Fibroblast of the aortic adventitia (primary cell): ENCODE measurements around the gene GOSR1. TPM values are rescaled to one million over a fixed set of nuclear protein-coding genes. Genes with fewer than 3 reads are reported as not detected.

Source experiments
- DNase-seq: peaks from one replicate; pipeline ENCODE4 v3.0.0-alpha.2; 2010; ENCODE audit warnings: low read depth
- H3K4me3 ChIP-seq: 2 replicates; pipeline ENCODE4 v1.5.1; 2011; ENCODE audit warnings: low read depth, mild to moderate bottlenecking, control low read depth, low read length, moderate library complexity
- CTCF ChIP-seq: IDR thresholded peaks from 2 replicates; pipeline ENCODE4 v1.5.1; 2011; ENCODE audit warnings: mild to moderate bottlenecking, low read length, control low read depth, inconsistent platforms; ENCODE audit not compliant: insufficient read depth
- total RNA-seq: library from RNA; depleted of rRNA; stranded (reverse); fragments of >200 nt; gene quantifications from 2 replicates; pipeline ENCODE4 v1.2.3, GENCODE V29; 2012; ENCODE audit warnings: low replicate concordance

Gene GOSR1
- total RNA-seq, 1 donor: 39.4 TPM

- no peak overlapping the region for H3K4me3 ChIP-seq
- DNase-seq: no peak
- no peak for TF ChIP-seq CTCF
These were observed 2.0 kb upstream of the GOSR1 start for GRCh38 chr17:30475206-30475605.

DNA sequence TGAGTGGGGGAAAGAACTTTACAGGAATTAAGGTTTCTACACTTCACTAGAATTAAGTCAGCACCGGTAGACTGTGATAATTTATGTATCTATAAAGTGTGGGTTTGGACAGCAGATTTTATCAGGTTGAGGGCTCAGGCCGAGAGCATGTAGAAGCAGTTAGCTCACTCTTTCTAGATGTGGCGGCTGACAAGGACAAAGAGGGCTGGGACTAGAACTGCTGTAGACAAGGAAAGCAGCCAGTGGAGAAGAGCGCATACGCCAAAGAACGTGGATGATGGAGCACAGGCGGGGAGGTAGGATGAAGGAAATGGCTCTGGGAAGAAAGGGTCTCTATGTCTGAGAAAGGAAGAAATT, 504 bp upstream of the GOSR1 start:
- no peak for TF ChIP-seq CTCF
- H3K4me3 ChIP-seq: peak overlapping the region; percentile 56
- DNase-seq: no peak

DNA sequence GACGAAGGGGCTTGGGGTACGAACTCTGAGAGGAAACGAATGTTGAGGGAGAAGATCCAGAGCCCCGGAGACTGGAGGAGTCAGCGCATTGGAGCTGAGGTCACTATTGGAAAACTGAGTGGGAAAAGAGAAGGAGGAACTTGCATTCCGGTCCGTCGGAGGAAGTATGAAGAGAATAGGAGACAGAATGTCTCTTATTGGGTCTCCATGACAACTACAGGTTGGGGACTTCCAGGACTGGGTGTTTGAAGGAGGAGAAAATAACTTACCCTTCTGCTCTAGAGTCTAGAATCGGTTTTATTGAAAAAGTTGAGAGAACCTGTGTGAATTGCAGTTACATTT, 537 bp downstream of the GOSR1 start:
- TF ChIP-seq CTCF: no peak
- DNase-seq: no peak
- peak overlapping the region; percentile 93 for H3K4me3 ChIP-seq

DNA sequence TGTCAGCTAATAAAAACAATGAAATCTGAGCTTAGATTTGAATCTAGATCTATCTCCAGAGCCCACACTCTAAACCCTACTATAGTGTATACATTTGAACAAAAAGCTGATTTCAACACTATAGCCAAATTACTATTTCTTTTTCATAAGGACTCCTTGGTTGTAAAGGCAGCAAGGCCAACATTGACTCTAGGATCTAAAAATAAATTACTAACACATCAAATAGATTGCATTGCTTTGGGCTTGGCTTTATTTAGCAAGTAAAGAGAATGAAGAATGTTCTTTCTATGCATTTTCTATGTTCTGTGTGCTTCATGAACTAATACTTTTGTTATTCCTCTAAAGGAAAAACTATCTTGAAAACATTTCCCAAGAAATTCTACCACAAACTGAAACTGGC, 5.3 kb downstream of the GOSR1 start:
- TF ChIP-seq CTCF: no peak
- no peak overlapping the region for H3K4me3 ChIP-seq
- DNase-seq: no peak

DNA sequence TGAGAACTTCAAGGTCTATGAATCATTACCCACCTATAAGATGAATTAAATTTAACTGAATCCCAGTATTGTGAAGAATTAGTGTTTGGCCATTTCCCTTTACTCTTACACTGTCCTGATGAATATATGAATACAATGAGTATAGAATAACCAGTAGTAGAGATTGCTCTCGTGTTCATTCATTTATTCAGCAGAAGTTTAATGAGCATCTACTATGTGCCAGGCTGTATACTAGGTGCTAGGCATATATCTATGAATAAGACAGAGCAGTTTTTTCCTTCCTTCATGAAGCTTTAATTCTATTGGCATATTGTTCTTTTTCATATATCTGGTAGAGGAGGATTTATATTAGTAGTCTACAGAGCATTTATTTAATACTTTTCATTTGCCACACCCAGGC, 6.0 kb downstream of the GOSR1 start:
- no peak for TF ChIP-seq CTCF
- no peak for DNase-seq
- H3K4me3 ChIP-seq: no peak overlapping the region

DNA sequence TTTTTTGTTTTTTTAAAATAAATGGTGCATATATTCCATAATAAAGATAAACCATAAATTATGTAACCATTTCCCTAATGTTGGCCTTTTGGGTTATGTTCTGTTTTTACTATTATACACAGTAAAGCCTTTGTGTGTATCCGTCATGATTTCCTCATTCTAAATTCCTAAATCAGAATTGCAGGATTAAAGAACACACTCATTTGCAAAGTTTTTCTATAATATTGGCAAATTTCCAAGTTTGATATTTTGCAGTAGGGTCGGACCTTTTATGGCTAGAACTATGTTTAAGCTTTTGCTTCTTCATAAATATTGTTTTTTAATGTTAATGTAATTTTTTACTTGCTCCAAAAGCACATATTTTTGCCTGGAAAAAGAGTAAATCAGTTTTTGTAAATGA, 16.6 kb downstream of the GOSR1 start:
- H3K4me3 ChIP-seq: no peak overlapping the region
- no peak for TF ChIP-seq CTCF
- no peak for DNase-seq

- DNase-seq: no peak
- no peak for TF ChIP-seq CTCF
- no peak overlapping the region for H3K4me3 ChIP-seq
These were observed 18.4 kb downstream of the GOSR1 start for GRCh38 chr17:30495586-30495985.
